NCI-H446 treated with DMSO at 0.1 percent for 48 hours (cell line): ENCODE measurements around the gene EMILIN1.

Experiments used
- DNase-seq: peaks from one replicate; lab custom pipeline; 2025; lab: John Stamatoyannopoulos, UW

EMILIN1 gene

GRCh38 chr2:27078267-27079194 is at the start of gene EMILIN1:
Gene EMILIN1, plus strand, starts transcription at chr2:27078615. Its CDS starts 451 bp downstream, at chr2:27079066.
- peak; percentile 68 for DNase-seq

- DNase-seq = no peak
These were observed 49.4 kb upstream of the EMILIN1 start for GRCh38 chr2:27029051-27029450.

- peak; percentile 59 for DNase-seq
These were observed 45.7 kb upstream of the EMILIN1 start, which contains the start of gene TMEM214 for GRCh38 chr2:27032495-27033252. Gene TMEM214, plus strand, starts transcription at chr2:27032965. Its CDS starts 51 bp downstream, at chr2:27033016.

GRCh38 chr2:27033253-27033852 is 45.1 kb upstream of the EMILIN1 start:
- DNase-seq = no peak

- DNase-seq = no peak
These were observed 40.4 kb upstream of the EMILIN1 start for GRCh38 chr2:27038012-27038411.

- DNase-seq = no peak
These were observed 39.6 kb upstream of the EMILIN1 start for GRCh38 chr2:27038631-27039339.

GRCh38 chr2:27039426-27039825 is 39.0 kb upstream of the EMILIN1 start:
- no peak for DNase-seq

GRCh38 chr2:27039871-27040270 is 38.5 kb upstream of the EMILIN1 start:
- DNase-seq = no peak

- DNase-seq = no peak
These were observed 38.1 kb upstream of the EMILIN1 start for GRCh38 chr2:27040282-27040681.

GRCh38 chr2:27041752-27042151 is 36.7 kb upstream of the EMILIN1 start:
- no peak for DNase-seq

GRCh38 chr2:27042159-27042661 is 36.2 kb upstream of the EMILIN1 start:
- no peak for DNase-seq

- DNase-seq = no peak
These were observed 35.3 kb upstream of the EMILIN1 start for GRCh38 chr2:27042985-27043634.

- DNase-seq = no peak
These were observed 28.8 kb upstream of the EMILIN1 start for GRCh38 chr2:27049422-27050280.

- peak; percentile 94 for DNase-seq
These were observed 28.0 kb upstream of the EMILIN1 start for GRCh38 chr2:27050281-27050995.

GRCh38 chr2:27050996-27051901 is 27.2 kb upstream of the EMILIN1 start, which contains the start of gene AGBL5:
Gene AGBL5, plus strand, starts transcription at chr2:27051668. Its CDS starts 1,291 bp downstream, at chr2:27052959.
- peak; percentile 88 for DNase-seq

GRCh38 chr2:27051902-27052645 is 26.3 kb upstream of the EMILIN1 start:
- no peak for DNase-seq

GRCh38 chr2:27053321-27053720 is 25.1 kb upstream of the EMILIN1 start:
- no peak for DNase-seq
